HCT116 (cell line): Measurements from ENCODE around the gene CRACR2A. TPM values are rescaled to one million over a fixed set of nuclear protein-coding genes. Genes with fewer than 3 reads are reported as not detected.

Experiments
- ATAC-seq: fragments of 200-7000 bp; cut with Tn5 transposase; 2 replicates; pipeline ENCODE4 v1.9.1; 2020; ENCODE audit warnings: mild to moderate bottlenecking, moderate library complexity
- BruUV-seq: library from RNA; stranded (reverse); fragments of 400-500 nt; replicated peaks from 2 replicates; lab custom pipeline; 2021; lab: Mats Ljungman, UMichigan
- CTCF ChIA-PET: fragments of 300-600 bp; sonication (Branson Sonifier 250); formaldehyde crosslinking; loops from one replicate; lab custom pipeline; 2021; ENCODE audit warnings: antibody characterized with exemption; lab: Charles Lee
- POLR2A ChIA-PET: fragments of 300-600, 350-600 bp; sonication (Branson Sonifier 250); formaldehyde crosslinking; loops from one replicate; lab custom pipeline; 2021; ENCODE audit warnings: antibody characterized with exemption; lab: Charles Lee
- RAD21 ChIA-PET, 2 experiments: fragments of 300-600 bp; sonication (Branson Sonifier 250); formaldehyde crosslinking; loops; one replicate each; lab custom pipeline; 2023; ENCODE audit warnings: low total read pairs in 2 of 2; ENCODE audit not compliant: uncharacterized antibody in 2 of 2, unreplicated experiment in 2 of 2, low non-redundant PET in 1 of 2; lab: Charles Lee
- DNase-seq: peaks from one replicate; pipeline ENCODE4 v3.0.0-alpha.2; 2010; ENCODE audit warnings: low read depth, low spot score
- H2AFZ ChIP-seq: fragments of 200-600 bp; shearing (Covaris generic), sonication (generic); 2 replicates; pipeline ENCODE4 v1.6.1; 2017; ENCODE audit warnings: low read depth, mixed run types, mixed read lengths, antibody characterized with exemption, low read length; ENCODE audit not compliant: poor library complexity, severe bottlenecking
- H3K27ac ChIP-seq: 2 replicates; pipeline ENCODE4 v1.5.1; 2012; ENCODE audit warnings: low read depth, low read length
- H3K27me3 ChIP-seq: fragments of 200-600 bp; sonication (generic); 2 replicates; pipeline ENCODE4 v1.6.1; 2016; ENCODE audit warnings: mixed run types, low read length, mixed read lengths; ENCODE audit not compliant: insufficient read depth
- H3K36me3 ChIP-seq, 2 experiments: fragments of 200-500 bp in 1 of 2; fragments of 200-600 bp in 1 of 2; sonication (Bioruptor generic) in 1 of 2; sonication (generic) in 1 of 2; 2 replicates each; pipeline versions ENCODE4 v1.5.1 to v1.6.1; 2014 to 2016; ENCODE audit warnings: low read length in 2 of 2, inconsistent platforms in 1 of 2, mixed read lengths in 1 of 2, mixed run types in 1 of 2; ENCODE audit not compliant: insufficient read depth in 2 of 2, control insufficient read depth in 1 of 2
- H3K4me1 ChIP-seq, 2 experiments: fragments of 200-600 bp in 1 of 2; sonication (generic) in 1 of 2; 2 replicates each; pipeline versions ENCODE4 v1.5.1 to v1.6.1; 2012 to 2017; ENCODE audit warnings: low read length in 2 of 2, inconsistent platforms in 1 of 2, mild to moderate bottlenecking in 1 of 2, mixed read lengths in 1 of 2, mixed run types in 1 of 2, moderate library complexity in 1 of 2; ENCODE audit not compliant: insufficient read depth in 2 of 2, control insufficient read depth in 1 of 2
- H3K4me2 ChIP-seq: fragments of 200-600 bp; sonication (generic); 2 replicates; pipeline ENCODE4 v1.6.1; 2017; ENCODE audit warnings: mixed run types, low read length, mixed read lengths
- H3K4me3 ChIP-seq, 2 experiments: fragments of 200-600 bp in 1 of 2; sonication (generic) in 1 of 2; replicated peaks in 1 of 2; 2 replicates each; pipeline ENCODE4 v1.5.1; 2011 to 2016; ENCODE audit warnings: low read length in 2 of 2, control low read depth in 1 of 2, low read depth in 1 of 2, mild to moderate bottlenecking in 1 of 2, mixed read lengths in 1 of 2, mixed run types in 1 of 2
- H3K79me2 ChIP-seq: fragments of 200-600 bp; sonication (generic); 2 replicates; pipeline ENCODE4 v1.6.1; 2017; ENCODE audit warnings: mild to moderate bottlenecking, mixed run types, low read length, moderate library complexity, mixed read lengths; ENCODE audit not compliant: insufficient read depth
- H3K9ac ChIP-seq: fragments of 200-600 bp; sonication (generic); 2 replicates; pipeline ENCODE4 v1.6.1; 2016; ENCODE audit warnings: low read length, mixed read lengths
- H3K9me2 ChIP-seq: fragments of 200-600 bp; sonication (generic), shearing (Covaris generic); 2 replicates; pipeline ENCODE4 v1.6.1; 2017; ENCODE audit warnings: mixed run types, mild to moderate bottlenecking, moderate library complexity; ENCODE audit not compliant: insufficient read depth
- H3K9me3 ChIP-seq, 2 experiments: fragments of 200-500 bp in 1 of 2; fragments of 200-600 bp in 1 of 2; sonication (Bioruptor generic) in 1 of 2; sonication (generic) in 1 of 2; 2 replicates each; pipeline ENCODE4 v1.6.1; 2014 to 2017; ENCODE audit warnings: low read length in 2 of 2, mixed read lengths in 2 of 2, inconsistent platforms in 1 of 2, low read depth in 1 of 2, mild to moderate bottlenecking in 1 of 2, mixed run types in 1 of 2, moderate library complexity in 1 of 2; ENCODE audit not compliant: control insufficient read depth in 1 of 2, insufficient read depth in 1 of 2
- H4K20me1 ChIP-seq: fragments of 200-600 bp; sonication (generic), shearing (Covaris generic); 2 replicates; pipeline ENCODE4 v1.6.1; 2017; ENCODE audit warnings: mixed run types, mild to moderate bottlenecking, moderate library complexity; ENCODE audit not compliant: insufficient read depth
- CBX3 ChIP-seq: IDR thresholded peaks from 2 replicates; pipeline ENCODE4 v1.6.1; 2012; ENCODE audit warnings: low read depth
- CEBPB ChIP-seq: IDR thresholded peaks from 2 replicates; pipeline ENCODE4 v1.6.1; 2012; ENCODE audit warnings: low read depth
- CTCF ChIP-seq, 3 experiments: fragments of 200-600 bp in 1 of 3; sonication (generic) in 1 of 3; IDR thresholded peaks in 2 of 3; conservative IDR thresholded peaks in 1 of 3; 2 replicates each; pipeline ENCODE4 v1.5.1; 2012 to 2017; ENCODE audit warnings: low read depth in 2 of 3, low read length in 2 of 3, antibody characterized with exemption in 1 of 3, borderline replicate concordance in 1 of 3, control low read depth in 1 of 3, mild to moderate bottlenecking in 1 of 3, mixed read lengths in 1 of 3, mixed run types in 1 of 3, moderate library complexity in 1 of 3; ENCODE audit not compliant: insufficient read depth in 1 of 3
- ELF1 ChIP-seq: IDR thresholded peaks from 2 replicates; pipeline ENCODE4 v1.6.1; 2012; ENCODE audit warnings: low read depth, borderline replicate concordance
- EZH2 ChIP-seq: fragments of 200-600 bp; sonication (generic); IDR thresholded peaks from 2 replicates; pipeline ENCODE4 v1.6.1; 2017; ENCODE audit warnings: antibody characterized with exemption, mixed run types
- FOSL1 ChIP-seq: IDR thresholded peaks from 2 replicates; pipeline ENCODE4 v1.6.1; 2012; ENCODE audit warnings: low read depth
- JUND ChIP-seq: IDR thresholded peaks from 2 replicates; pipeline ENCODE4 v1.6.1; 2012
- POLR2A ChIP-seq: IDR thresholded peaks from 2 replicates; pipeline ENCODE4 v1.7.0; 2011; ENCODE audit warnings: borderline replicate concordance; ENCODE audit not compliant: insufficient read depth, insufficient read length; ENCODE audit errors: extremely low read depth
- POLR2AphosphoS5 ChIP-seq: IDR thresholded peaks from 2 replicates; pipeline ENCODE4 v1.6.1; 2011; ENCODE audit warnings: mild to moderate bottlenecking, low read depth, low read length, moderate library complexity
- SIN3A ChIP-seq: IDR thresholded peaks from 2 replicates; pipeline ENCODE4 v1.6.1; 2012; ENCODE audit warnings: low read depth
- SRF ChIP-seq: IDR thresholded peaks from 2 replicates; pipeline ENCODE4 v1.6.1; 2012; ENCODE audit warnings: low read depth
- TCF7L2 ChIP-seq: IDR thresholded peaks from 2 replicates; pipeline ENCODE4 v1.7.0; 2011; ENCODE audit warnings: borderline replicate concordance, inconsistent platforms; ENCODE audit not compliant: insufficient read depth, insufficient read length; ENCODE audit errors: extremely low read depth
- ZFX ChIP-seq: fragments of 450-650 bp; IDR thresholded peaks from 2 replicates; pipeline ENCODE4 v1.6.1; 2017
- ZNF274 ChIP-seq: fragments of 200-500 bp; sonication (Bioruptor generic); IDR thresholded peaks from 2 replicates; pipeline ENCODE4 v1.6.1; 2014; ENCODE audit warnings: mild to moderate bottlenecking, low read depth, low read length, inconsistent platforms
- intact Hi-C: fragments of 100-400 bp; cut with micrococcal nuclease; formaldehyde crosslinking; loops from 2 replicates; pipeline ENCODE4 v1.10.0; 2022
- total RNA-seq: library from RNA; stranded (reverse); gene quantifications from one replicate; pipeline ENCODE4 v1.2.1, GENCODE V29; 2021; ENCODE audit not compliant: unreplicated experiment
- TF ChIP-seq, protein P1 (sequence below): IDR thresholded peaks from 2 replicates; pipeline ENCODE4 v1.6.1; 2012
- TF ChIP-seq, protein P2 (sequence below): IDR thresholded peaks from 2 replicates; pipeline ENCODE4 v1.6.1; 2012

The CRACR2A gene
- total RNA-seq, 1 experiment from 2014 or later = 18.4 TPM

DNA sequence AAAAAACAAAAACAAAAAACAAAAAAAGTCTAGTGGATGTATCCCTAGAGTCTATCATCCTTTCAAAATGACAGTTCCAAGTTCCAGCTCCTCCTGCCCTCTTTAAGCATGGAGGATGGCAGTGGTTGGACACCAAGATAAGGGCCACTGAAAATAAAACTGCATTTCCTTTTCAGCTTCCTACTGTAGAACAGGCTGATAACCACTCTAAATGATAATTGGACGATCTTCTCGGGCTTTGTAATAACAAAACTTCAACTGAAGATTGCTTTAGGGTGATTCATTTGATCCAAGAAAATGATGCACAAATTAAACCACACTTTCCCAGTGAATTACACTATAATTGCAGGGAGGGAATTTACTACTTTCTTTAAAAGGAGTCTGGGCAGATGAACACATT, 42.2 kb upstream of the CRACR2A start:
- peaks cover 15% of the 10 kb centered on the region; the same call in 1 of the 2 replicates for H3K27me3 ChIP-seq
- H4K20me1 ChIP-seq = no peaks in the 10 kb centered on the region
- H3K4me1 ChIP-seq = no peaks in the 10 kb centered on the region
- CTCF ChIA-PET = interaction anchor here (1.3 to 2.1 kb wide), 2 partner anchors 9 to 495 kb away, joined by 6 to 8 read pairs; no protein-coding TSS in a partner anchor
- intact Hi-C loops = no loop called here
- BruUV-seq = no TSS peak
- POLR2A ChIA-PET = no interaction called here
- H3K4me2 ChIP-seq = no peak overlapping the region
- H3K9ac ChIP-seq = no peak overlapping the region
- no peaks in the 10 kb centered on the region for H3K9me2 ChIP-seq
- H3K27ac ChIP-seq = no peak overlapping the region
- no peaks in the 10 kb centered on the region for H3K79me2 ChIP-seq
- TF ChIP-seq CTCF (IDR thresholded peaks at IDR 0.05 in 2 of 3, conservative IDR thresholded peaks at IDR 0.05 in 1 of 3; ENCODE audit: borderline replicate concordance in 1 of 3, insufficient read depth in 1 of 3, low read depth in 2 of 3, low read length in 2 of 3) = no peak
- TF ChIP-seq CEBPB = no peak
- TF ChIP-seq EZH2 = no peak
- no peak for TF ChIP-seq SRF
- TF ChIP-seq POLR2A = no peak
- no peaks in the 10 kb centered on the region for H3K9me3 ChIP-seq
- H3K4me3 ChIP-seq = no peak overlapping the region
- DNase-seq (no peak), ATAC-seq (no peak)
- H2AFZ ChIP-seq = no peak overlapping the region
- no peaks in the 10 kb centered on the region for H3K36me3 ChIP-seq
- RAD21 ChIA-PET = no interaction called here

DNA sequence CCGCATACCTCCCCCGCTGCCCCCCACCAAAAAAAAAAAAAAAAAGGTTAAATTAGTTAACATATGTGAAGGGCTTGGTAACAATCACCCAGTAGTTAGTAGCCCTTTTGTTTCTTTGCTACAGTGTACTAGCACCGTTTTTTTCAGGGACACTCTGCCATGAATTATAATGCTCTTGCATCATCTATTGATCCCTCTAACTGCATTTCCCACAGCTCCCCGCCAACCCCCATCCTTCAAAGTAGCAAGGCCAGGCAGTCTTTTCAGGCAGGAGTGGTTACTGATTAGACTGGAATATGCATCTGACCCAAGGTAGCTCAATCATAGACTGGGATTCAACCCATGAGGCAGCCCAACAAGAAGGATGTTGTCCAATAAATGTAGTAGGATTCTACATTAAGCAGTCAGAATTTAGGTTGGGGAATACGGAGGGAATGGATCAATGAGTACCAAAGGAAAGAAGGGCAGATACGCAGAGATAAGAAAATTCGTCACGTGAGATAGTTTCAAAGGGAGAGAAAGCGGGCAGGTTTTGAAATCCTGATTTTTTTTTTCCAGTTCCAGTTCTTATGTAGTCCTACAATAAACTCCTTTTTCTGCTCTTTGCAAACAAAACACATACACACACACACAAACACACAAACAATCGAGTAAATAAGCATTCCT, 39.8 kb upstream of the CRACR2A start:
- no peak for DNase-seq
- RAD21 ChIA-PET = no interaction called here
- POLR2A ChIA-PET = no interaction called here
- Histone ChIP-seq H2AFZ (no peak overlapping the region), H3K79me2 (no peaks in the 10 kb centered on the region), H3K27ac (no peak overlapping the region), H3K4me1 (no peaks in the 10 kb centered on the region), H3K4me3 (no peak overlapping the region), H3K36me3 (no peaks in the 10 kb centered on the region), H4K20me1 (no peaks in the 10 kb centered on the region), H3K27me3 (peaks cover 22% of the 10 kb centered on the region; the same call in 1 of the 2 replicates), H3K9ac (no peak overlapping the region), H3K9me3 (no peaks in the 10 kb centered on the region), H3K4me2 (no peak overlapping the region), H3K9me2 (no peaks in the 10 kb centered on the region)
- intact Hi-C loops = no loop called here
- CTCF ChIA-PET = interaction anchor here (1.6 kb wide), 1 partner anchor 11 kb away, joined by 4 read pairs; no protein-coding TSS in a partner anchor
- ATAC-seq = no peak
- BruUV-seq = no TSS peak
- TF ChIP-seq POLR2A (no peak), SIN3A (no peak), CBX3 (no peak), ZNF274 (no peak), JUND (no peak), POLR2AphosphoS5 (no peak), TCF7L2 (no peak), ZFX (no peak), ELF1 (no peak), FOSL1 (no peak), CTCF (IDR thresholded peaks at IDR 0.05 in 2 of 3, conservative IDR thresholded peaks at IDR 0.05 in 1 of 3; ENCODE audit: borderline replicate concordance in 1 of 3, insufficient read depth in 1 of 3, low read depth in 2 of 3, low read length in 2 of 3) (no peak), EZH2 (no peak)
- TF ChIP-seq, protein P1, sequence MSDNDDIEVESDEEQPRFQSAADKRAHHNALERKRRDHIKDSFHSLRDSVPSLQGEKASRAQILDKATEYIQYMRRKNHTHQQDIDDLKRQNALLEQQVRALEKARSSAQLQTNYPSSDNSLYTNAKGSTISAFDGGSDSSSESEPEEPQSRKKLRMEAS = no peak
- TF ChIP-seq, protein P2, sequence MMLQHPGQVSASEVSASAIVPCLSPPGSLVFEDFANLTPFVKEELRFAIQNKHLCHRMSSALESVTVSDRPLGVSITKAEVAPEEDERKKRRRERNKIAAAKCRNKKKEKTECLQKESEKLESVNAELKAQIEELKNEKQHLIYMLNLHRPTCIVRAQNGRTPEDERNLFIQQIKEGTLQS = no peak
